GM18868 (cell line): ENCODE results near the gene C6orf163.

ENCODE experiments used
- ATAC-seq: cut with Tn5 transposase; IDR thresholded peaks from one replicate; pipeline ENCODE4 v1.9.1; 2021; ENCODE audit warnings: mild to moderate bottlenecking, moderate library complexity; ENCODE audit not compliant: unreplicated experiment

Gene C6orf163

DNA sequence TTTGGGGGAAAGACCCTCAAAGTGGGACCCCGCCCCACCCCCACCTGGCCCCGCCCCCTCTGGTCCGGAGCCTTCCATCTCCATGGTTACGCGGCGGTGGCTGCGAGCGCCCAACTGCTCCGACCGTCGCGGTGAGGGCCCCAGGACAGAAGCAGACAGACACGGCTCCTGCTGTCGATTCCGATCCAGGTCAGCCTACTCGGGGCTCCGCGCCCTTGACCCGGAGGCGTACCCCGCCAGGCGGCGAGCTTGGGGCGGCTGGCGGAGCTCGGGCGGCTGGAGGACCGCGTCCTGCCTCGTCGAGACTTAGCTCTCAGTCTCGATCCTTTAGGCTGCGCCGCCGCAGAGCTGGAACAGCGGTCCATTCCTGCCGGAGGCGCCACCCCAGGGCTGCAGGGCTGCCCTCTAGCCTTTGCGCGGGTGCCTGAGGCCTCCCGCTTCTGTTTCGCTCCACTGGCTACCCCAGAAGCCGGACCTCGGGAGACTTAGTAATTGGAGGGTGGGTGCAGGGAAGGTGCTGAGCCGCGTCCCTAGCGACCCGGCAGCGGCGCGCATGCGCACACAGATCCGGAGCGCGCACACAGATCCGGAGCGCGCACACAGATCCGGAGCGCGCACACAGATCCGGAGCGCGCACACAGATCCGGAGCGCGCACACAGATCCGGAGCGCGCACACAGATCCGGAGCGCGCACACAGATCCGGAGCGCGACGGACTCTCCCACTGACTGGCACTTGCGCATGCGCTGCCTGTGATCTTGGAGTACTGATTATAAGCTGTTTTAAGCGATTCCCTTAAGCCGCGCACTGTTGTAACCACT lies 63.5 kb downstream of the C6orf163 start, which contains the start of gene CFAP206:
CFAP206 (plus strand) TSS at position 72 of the 820 bp plus-strand sequence. CDS start 1,868 bp downstream, outside the sequence.
- peak; percentile 86 for ATAC-seq

DNA sequence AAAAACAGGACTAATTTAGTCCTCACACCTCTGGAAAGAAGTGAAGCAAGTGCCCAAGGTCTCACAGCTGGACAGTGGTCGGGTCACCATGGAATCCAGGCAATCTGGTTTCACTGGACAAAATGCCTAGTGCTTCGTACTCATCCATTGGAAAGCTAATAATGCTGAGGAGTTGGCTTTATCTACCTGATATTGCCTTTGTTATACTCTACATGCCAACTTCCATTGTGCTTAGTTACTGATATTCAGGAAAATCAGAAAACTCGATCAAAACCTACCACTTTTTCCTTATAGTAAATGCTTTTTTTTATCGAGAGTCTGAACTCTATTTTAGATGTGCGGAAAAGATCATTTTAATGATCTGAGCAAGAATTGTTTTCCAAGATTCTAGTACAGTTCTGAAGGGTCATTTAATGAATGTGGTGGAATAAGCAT lies 64.1 kb downstream of the C6orf163 start:
- no peak for ATAC-seq
